Endothelial cell of umbilical vein (primary cell): ENCODE measurements around the gene TBK1.

Experiments
- CTCF ChIP-seq, 2 donors: IDR thresholded peaks; 1 replicate in 1 of 2; 2 replicates in 1 of 2; pipeline ENCODE4 v1.5.1; 2011; ENCODE audit warnings: low read length in 2 of 2, mild to moderate bottlenecking in 2 of 2, moderate library complexity in 2 of 2, control low read depth in 1 of 2, inconsistent platforms in 1 of 2, low read depth in 1 of 2; ENCODE audit not compliant: insufficient read depth in 1 of 2; ENCODE audit errors: extremely low read depth in 1 of 2
- EZH2 ChIP-seq: IDR thresholded peaks from 2 replicates; pipeline ENCODE4 v1.6.1; 2012; ENCODE audit warnings: borderline replicate concordance, low read depth, mild to moderate bottlenecking, moderate library complexity, low read length, inconsistent platforms; ENCODE audit not compliant: severe bottlenecking
- MAX ChIP-seq: IDR thresholded peaks from 2 replicates; pipeline ENCODE4 v1.6.1; 2011; ENCODE audit not compliant: insufficient read depth, insufficient read length
- POLR2A ChIP-seq: IDR thresholded peaks from 2 replicates; pipeline ENCODE4 v1.6.1; 2012; ENCODE audit warnings: low read depth, mild to moderate bottlenecking, control low read depth, low read length
- POLR2AphosphoS5 ChIP-seq: IDR thresholded peaks from 2 replicates; pipeline ENCODE4 v1.6.1; 2012; ENCODE audit warnings: low read depth, mild to moderate bottlenecking, control low read depth, low read length, moderate library complexity; ENCODE audit not compliant: insufficient read depth

GRCh38 chr12:64457923-64458322 is 6.0 kb downstream of the TBK1 start:
- TF ChIP-seq POLR2A (no peak), CTCF (IDR thresholded peaks at IDR 0.05; ENCODE audit: extremely low read depth in 1 of 2, insufficient read depth in 1 of 2, low read depth in 1 of 2, low read length in 2 of 2) (no peak), POLR2AphosphoS5 (no peak), EZH2 (no peak), MAX (no peak)
